ENCODE measurements around the gene RIC3.
A peak's percentile ranks its signal among the peaks of the same experiment; 100 is the strongest.

RIC3 gene

GRCh38 chr11:8086001-8086479 lies 82.8 kb downstream of the RIC3 start:
- DNase-seq, result no peak
- Mint-ChIP-seq H3K27ac (no peak overlapping the region), H3K4me1 (ENCODE audit: low read depth in 2 of 2) (no peaks in the 10 kb centered on the region), H3K9me3 (no peaks in the 10 kb centered on the region), H3K27me3 (peaks cover 42 to 76% of the 10 kb centered on the region in 2 donors), H3K4me3 (no peak overlapping the region), H3K36me3 (ENCODE audit: insufficient read depth) (no peaks in the 10 kb centered on the region)
- no peak for ATAC-seq (replicated peaks)

GRCh38 chr11:8085011-8085645 lies 83.7 kb downstream of the RIC3 start:
- Mint-ChIP-seq H3K27me3 (peaks cover 42 to 83% of the 10 kb centered on the region in 2 donors), H3K9me3 (no peaks in the 10 kb centered on the region), H3K4me1 (ENCODE audit: low read depth in 2 of 2) (no peaks in the 10 kb centered on the region), H3K4me3 (no peak overlapping the region), H3K27ac (no peak overlapping the region), H3K36me3 (ENCODE audit: insufficient read depth) (no peaks in the 10 kb centered on the region)
- DNase-seq (no peak), ATAC-seq (replicated peaks) (no peak)

GRCh38 chr11:8084352-8084751 lies 84.5 kb downstream of the RIC3 start:
- no peaks in the 10 kb centered on the region for H3K4me1 Mint-ChIP-seq (ENCODE audit: low read depth in 2 of 2)

DNA sequence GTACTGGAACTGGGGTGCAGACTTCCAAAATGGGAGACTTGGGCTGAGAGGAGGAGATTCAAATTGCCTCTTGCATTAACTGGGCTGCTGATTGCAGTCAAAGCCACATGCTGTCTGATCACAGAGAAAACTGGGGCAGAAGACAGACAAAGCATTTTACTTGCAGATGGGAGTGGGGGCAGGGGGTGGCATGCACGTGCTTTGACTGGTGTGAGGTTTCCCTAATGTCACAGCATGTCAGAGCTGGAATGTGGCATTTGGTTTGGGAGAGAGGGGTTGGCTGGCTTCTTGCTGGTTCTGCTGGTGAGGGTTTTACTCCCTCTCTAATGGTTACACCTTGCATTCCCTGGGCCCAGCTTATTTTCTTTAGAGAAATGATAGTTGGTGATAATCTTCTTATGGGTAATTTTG lies 84.9 kb downstream of the RIC3 start:
- ATAC-seq (replicated peaks) (no peak), DNase-seq (no peak)
- Mint-ChIP-seq H3K4me1 (ENCODE audit: low read depth in 2 of 2) (no peaks in the 10 kb centered on the region), H3K36me3 (ENCODE audit: insufficient read depth) (no peaks in the 10 kb centered on the region), H3K4me3 (no peak overlapping the region), H3K27ac (no peak overlapping the region), H3K9me3 (no peaks in the 10 kb centered on the region), H3K27me3 (peaks cover 51 to 94% of the 10 kb centered on the region in 2 donors)

More at GRCh38 chr11:8084352-8084751, 84.5 kb downstream of the RIC3 start:
- Mint-ChIP-seq H3K36me3 (ENCODE audit: insufficient read depth) (no peaks in the 10 kb centered on the region), H3K27ac (no peak overlapping the region), H3K9me3 (no peaks in the 10 kb centered on the region), H3K27me3 (peaks cover 47 to 90% of the 10 kb centered on the region in 2 donors), H3K4me3 (no peak overlapping the region)
- ATAC-seq (replicated peaks), result no peak
- no peak for DNase-seq

DNA sequence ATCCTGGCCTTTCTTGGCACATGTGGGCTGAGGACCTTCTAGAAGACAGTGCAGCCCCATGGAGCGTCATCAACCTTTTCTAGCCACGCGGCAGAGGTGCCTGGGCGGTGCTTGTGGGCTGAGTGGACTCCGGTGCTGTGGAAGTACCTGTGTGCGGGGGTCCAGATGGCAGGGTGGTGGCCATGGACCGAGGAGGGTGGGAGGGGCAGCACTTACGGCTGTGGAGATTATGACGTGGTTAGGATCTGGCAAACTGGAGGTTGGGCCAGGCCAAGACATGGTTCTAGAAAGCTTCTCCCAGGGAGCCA lies 85.8 kb downstream of the RIC3 start:
- Mint-ChIP-seq H3K4me3 (no peak overlapping the region), H3K9me3 (no peaks in the 10 kb centered on the region), H3K36me3 (ENCODE audit: insufficient read depth) (no peaks in the 10 kb centered on the region), H3K27me3 (peaks cover 52 to 94% of the 10 kb centered on the region in 2 donors), H3K4me1 (ENCODE audit: low read depth in 2 of 2) (no peaks in the 10 kb centered on the region), H3K27ac (no peak overlapping the region)
- no peak for ATAC-seq (replicated peaks)
- no peak for DNase-seq

DNA sequence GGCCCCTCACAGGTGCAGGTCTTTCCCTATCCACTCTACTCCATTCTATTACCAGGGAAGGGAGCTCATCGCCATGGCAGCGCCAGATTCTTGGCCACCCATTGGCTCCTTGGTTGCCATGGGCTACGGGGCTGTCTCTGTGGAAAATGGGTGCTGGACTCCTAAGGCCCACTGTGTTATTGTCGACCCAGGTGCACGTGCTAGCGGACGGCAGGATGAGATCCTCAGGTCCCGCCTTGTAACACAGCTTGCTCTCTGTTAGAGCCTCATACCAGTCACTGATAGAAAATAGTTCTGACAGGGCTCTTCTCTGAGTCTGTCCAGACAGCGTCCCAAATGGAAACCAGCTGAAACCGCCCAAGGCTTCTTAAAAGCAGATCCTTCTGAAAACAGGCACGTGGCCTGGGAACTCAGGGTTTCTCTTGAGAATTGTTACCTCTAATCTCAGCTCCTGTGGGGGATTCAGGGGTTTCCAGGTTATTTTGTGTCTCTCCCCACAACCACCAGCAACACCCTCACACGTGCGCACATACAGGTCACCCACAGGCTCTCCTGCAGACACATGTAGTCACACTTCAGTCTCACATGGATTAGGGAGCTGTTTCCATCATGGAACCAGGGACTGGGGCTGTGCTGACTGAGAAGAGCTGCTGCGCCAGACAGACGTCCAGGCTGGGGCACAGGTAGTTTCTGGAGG lies 86.3 kb downstream of the RIC3 start:
- peak overlapping the region in 1 of 2 donors; percentile 21 for H3K4me3 Mint-ChIP-seq
- no peaks in the 10 kb centered on the region for H3K36me3 Mint-ChIP-seq (ENCODE audit: insufficient read depth)
- ATAC-seq (replicated peaks), result no peak
- H3K9me3 Mint-ChIP-seq, result no peaks in the 10 kb centered on the region
- peaks cover 52 to 94% of the 10 kb centered on the region in 2 donors for H3K27me3 Mint-ChIP-seq
- no peak for DNase-seq
- H3K4me1 Mint-ChIP-seq (ENCODE audit: low read depth in 2 of 2), result no peaks in the 10 kb centered on the region
- H3K27ac Mint-ChIP-seq, result no peak overlapping the region

- Mint-ChIP-seq H3K9me3 (no peaks in the 10 kb centered on the region), H3K4me3 (peak overlapping the region; percentile 46 to 55), H3K27me3 (peaks cover 52 to 92% of the 10 kb centered on the region in 2 donors), H3K36me3 (ENCODE audit: insufficient read depth) (no peaks in the 10 kb centered on the region), H3K27ac (no peak overlapping the region), H3K4me1 (ENCODE audit: low read depth in 2 of 2) (no peaks in the 10 kb centered on the region)
- DNase-seq (no peak), ATAC-seq (replicated peaks) (no peak)
These were observed 87.1 kb downstream of the RIC3 start for GRCh38 chr11:8081591-8082250.

DNA sequence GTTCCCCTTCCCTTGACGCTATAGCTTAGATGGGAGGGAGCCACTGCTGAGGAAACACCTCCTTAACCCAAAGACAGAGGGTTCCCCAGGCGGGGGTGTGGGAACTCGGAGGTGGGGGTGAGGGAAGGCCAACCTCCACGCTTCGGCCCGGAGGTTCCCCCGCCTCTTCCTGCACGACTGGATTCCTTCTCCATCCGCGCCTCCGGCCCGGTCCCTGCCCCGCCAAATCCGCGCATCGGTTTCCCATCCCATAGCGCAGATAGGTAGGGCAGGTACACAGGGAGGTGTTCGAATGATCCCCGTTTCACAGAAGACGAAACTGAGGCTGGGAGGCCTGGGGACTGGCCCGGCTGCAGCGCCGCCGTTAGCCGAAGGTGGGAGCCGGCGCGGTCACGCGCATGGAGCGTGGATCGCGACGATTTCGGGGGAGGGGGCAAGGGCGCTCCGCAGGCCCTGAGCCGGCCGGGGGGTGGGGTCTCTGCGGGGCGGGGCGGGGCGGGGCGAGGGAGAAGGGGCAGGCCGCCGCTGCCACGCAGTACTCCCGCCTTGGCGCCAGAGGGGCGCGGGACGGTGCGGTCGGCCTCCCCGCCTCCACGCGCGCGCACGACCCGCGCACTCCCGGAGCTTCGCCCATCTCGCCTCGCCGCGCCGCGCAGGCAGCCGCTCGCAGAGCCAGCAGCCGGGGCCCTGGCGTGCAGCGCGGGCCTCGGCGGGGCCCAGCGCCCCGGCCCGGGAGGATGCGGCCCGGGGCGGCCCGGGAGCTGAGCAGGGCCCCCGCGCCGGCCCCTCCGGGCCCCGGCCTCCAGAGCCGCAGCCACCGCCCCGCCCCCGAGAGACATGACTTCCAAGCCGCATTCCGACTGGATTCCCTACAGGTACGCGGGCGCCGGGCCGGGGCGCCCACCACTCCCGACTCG lies 87.9 kb downstream of the RIC3 start, which contains the start of gene TUB:
Gene TUB (plus strand): TSS at position 538 of the 917 bp plus-strand sequence. CDS start 300 bp downstream, at position 838.
- no peak within 1 kb of the TSS for H3K27ac Mint-ChIP-seq
- DNase-seq (no peak), ATAC-seq (replicated peaks) (peak; percentile 27)
- H3K27me3 Mint-ChIP-seq, result peaks cover 50 to 84% of the 10 kb centered on the region in 2 donors
- no peaks in the 10 kb centered on the region for H3K9me3 Mint-ChIP-seq
- peak within 1 kb of the TSS; percentile 56 to 64 for H3K4me3 Mint-ChIP-seq
- H3K36me3 Mint-ChIP-seq (ENCODE audit: insufficient read depth), result no peaks in the 10 kb centered on the region
- no peaks in the 10 kb centered on the region for H3K4me1 Mint-ChIP-seq (ENCODE audit: low read depth in 2 of 2)

DNA sequence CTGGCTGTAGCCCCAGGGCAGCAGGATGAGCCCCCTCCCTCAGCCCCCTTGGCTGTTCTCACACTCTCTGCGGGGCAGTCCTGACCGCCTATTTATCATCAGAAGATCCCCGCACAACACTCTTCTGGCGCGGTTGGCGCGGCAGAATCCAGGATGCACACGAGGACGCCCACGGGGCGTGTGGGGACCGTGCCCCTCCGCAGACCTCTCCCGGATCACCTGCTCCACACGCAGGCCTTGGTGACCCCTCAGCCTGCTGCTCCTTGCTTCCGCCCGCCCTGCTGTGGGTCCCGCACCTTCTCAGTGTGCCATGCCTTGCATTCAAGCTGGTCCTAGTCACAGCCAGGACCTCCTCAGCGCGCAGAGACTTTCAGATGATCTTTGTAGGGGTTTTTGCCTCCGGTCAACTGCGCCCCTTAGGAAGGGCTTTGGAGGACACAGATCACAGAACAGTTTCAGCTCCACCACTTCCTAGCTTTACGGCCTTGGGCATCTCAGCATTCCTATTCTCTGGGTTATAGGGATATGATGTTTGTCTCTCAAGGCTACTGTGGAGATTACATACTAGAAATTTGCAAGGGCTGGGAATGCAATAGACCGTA lies 88.7 kb downstream of the RIC3 start:
- no peak overlapping the region for H3K27ac Mint-ChIP-seq
- peaks cover 42 to 77% of the 10 kb centered on the region in 2 donors for H3K27me3 Mint-ChIP-seq
- DNase-seq (no peak), ATAC-seq (replicated peaks) (no peak)
- no peaks in the 10 kb centered on the region for H3K36me3 Mint-ChIP-seq (ENCODE audit: insufficient read depth)
- H3K9me3 Mint-ChIP-seq, result no peaks in the 10 kb centered on the region
- H3K4me1 Mint-ChIP-seq (ENCODE audit: low read depth in 2 of 2), result no peaks in the 10 kb centered on the region
- peak overlapping the region; percentile 56 to 64 for H3K4me3 Mint-ChIP-seq

DNA sequence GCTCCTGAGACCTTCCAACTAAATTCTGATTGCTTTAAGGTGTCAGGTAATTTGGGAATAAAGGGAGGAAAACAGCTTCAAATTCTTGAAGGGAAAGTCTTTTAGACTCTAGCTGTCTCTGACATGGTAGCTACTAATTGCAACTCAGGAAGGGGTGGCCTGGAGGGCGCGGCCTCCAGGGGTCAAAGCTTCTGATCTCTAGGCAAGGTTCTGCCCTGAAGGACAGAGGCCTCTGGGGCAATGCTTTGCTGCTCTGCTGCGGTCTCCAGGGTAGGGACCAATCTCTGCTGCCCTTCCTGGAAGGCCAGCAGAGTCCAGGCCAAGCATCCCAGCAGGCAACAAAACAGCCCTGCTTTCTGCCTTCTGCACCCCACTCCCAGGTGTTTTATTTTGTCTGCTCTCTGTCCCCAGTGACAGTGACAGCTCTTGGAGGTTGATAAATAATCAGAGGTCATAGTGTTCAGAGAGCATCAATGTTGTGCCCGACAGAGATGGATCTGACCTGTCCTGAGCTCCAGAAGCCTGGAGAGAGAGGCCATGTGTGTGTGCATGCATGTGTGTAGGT lies 89.6 kb downstream of the RIC3 start:
- Mint-ChIP-seq H3K4me1 (ENCODE audit: low read depth in 2 of 2) (no peaks in the 10 kb centered on the region), H3K27ac (no peak overlapping the region), H3K27me3 (peaks cover 32 to 70% of the 10 kb centered on the region in 2 donors), H3K36me3 (ENCODE audit: insufficient read depth) (no peaks in the 10 kb centered on the region), H3K4me3 (peak overlapping the region in 1 of 2 donors; percentile 1), H3K9me3 (no peaks in the 10 kb centered on the region)
- no peak for DNase-seq
- no peak for ATAC-seq (replicated peaks)

DNA sequence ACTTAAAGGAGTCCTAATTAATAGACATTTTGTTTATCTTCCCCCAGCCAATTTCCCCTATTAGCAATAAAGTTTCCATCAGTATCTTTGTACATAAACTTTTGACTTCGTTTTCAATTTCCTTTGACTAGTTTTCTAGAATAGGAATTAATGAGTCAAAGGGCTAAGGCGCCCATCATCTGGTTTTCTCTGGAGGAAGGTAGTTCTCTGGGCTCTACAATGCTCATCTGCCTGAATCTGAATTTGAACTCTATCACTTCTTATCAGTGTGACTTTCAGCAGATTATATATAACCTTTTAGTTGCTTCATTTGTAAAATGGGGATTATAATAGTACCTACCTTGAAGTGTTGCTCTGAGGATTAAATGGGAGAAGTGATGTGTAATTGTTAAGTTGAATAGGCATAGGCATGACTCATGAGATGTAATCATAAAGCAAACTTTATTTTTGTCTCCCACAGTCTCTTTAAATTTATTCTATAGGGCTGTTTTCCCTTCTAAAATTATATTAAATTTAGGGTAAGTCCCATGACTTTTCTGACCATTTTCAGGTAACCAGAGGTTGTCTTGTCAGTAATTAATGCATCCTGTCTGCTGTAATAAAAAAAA lies 93.6 kb downstream of the RIC3 start:
- Mint-ChIP-seq H3K9me3 (no peaks in the 10 kb centered on the region), H3K4me3 (no peak overlapping the region), H3K4me1 (ENCODE audit: low read depth in 2 of 2) (no peaks in the 10 kb centered on the region), H3K27ac (no peak overlapping the region), H3K27me3 (peaks cover 21 to 69% of the 10 kb centered on the region in 2 donors), H3K36me3 (ENCODE audit: insufficient read depth) (no peaks in the 10 kb centered on the region)
- ATAC-seq (replicated peaks), result no peak
- DNase-seq, result no peak

Measured in effector memory CD8-positive, alpha-beta T cell (primary cell).